HL-60 (cell line): ENCODE results near the gene FOXL2NB.
A peak's percentile ranks its signal among the peaks of the same experiment; 100 is the strongest.

ENCODE experiments used
- POLR2AphosphoS5 ChIP-seq: IDR thresholded peaks from 2 replicates; pipeline ENCODE4 v1.6.1; 2012; ENCODE audit warnings: low read depth
- SPI1 ChIP-seq: IDR thresholded peaks from 2 replicates; pipeline ENCODE4 v1.6.1; 2012; ENCODE audit warnings: low read depth, mild to moderate bottlenecking, borderline replicate concordance
- TF ChIP-seq, protein P1 (sequence below): IDR thresholded peaks from 2 replicates; pipeline ENCODE4 v1.6.1; 2012; ENCODE audit warnings: low read depth; ENCODE audit not compliant: insufficient replicate concordance
- TF ChIP-seq, protein P2 (sequence below): IDR thresholded peaks from one replicate; pipeline ENCODE4 v1.5.1; 2011; ENCODE audit warnings: low read length, control low read depth, inconsistent platforms; ENCODE audit not compliant: insufficient read depth

- TF ChIP-seq POLR2AphosphoS5 (no peak), SPI1 (peak; percentile 35; the same call in 1 of the 2 replicates)
- TF ChIP-seq, protein P1, sequence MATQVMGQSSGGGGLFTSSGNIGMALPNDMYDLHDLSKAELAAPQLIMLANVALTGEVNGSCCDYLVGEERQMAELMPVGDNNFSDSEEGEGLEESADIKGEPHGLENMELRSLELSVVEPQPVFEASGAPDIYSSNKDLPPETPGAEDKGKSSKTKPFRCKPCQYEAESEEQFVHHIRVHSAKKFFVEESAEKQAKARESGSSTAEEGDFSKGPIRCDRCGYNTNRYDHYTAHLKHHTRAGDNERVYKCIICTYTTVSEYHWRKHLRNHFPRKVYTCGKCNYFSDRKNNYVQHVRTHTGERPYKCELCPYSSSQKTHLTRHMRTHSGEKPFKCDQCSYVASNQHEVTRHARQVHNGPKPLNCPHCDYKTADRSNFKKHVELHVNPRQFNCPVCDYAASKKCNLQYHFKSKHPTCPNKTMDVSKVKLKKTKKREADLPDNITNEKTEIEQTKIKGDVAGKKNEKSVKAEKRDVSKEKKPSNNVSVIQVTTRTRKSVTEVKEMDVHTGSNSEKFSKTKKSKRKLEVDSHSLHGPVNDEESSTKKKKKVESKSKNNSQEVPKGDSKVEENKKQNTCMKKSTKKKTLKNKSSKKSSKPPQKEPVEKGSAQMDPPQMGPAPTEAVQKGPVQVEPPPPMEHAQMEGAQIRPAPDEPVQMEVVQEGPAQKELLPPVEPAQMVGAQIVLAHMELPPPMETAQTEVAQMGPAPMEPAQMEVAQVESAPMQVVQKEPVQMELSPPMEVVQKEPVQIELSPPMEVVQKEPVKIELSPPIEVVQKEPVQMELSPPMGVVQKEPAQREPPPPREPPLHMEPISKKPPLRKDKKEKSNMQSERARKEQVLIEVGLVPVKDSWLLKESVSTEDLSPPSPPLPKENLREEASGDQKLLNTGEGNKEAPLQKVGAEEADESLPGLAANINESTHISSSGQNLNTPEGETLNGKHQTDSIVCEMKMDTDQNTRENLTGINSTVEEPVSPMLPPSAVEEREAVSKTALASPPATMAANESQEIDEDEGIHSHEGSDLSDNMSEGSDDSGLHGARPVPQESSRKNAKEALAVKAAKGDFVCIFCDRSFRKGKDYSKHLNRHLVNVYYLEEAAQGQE: no peak
- TF ChIP-seq, protein P2, sequence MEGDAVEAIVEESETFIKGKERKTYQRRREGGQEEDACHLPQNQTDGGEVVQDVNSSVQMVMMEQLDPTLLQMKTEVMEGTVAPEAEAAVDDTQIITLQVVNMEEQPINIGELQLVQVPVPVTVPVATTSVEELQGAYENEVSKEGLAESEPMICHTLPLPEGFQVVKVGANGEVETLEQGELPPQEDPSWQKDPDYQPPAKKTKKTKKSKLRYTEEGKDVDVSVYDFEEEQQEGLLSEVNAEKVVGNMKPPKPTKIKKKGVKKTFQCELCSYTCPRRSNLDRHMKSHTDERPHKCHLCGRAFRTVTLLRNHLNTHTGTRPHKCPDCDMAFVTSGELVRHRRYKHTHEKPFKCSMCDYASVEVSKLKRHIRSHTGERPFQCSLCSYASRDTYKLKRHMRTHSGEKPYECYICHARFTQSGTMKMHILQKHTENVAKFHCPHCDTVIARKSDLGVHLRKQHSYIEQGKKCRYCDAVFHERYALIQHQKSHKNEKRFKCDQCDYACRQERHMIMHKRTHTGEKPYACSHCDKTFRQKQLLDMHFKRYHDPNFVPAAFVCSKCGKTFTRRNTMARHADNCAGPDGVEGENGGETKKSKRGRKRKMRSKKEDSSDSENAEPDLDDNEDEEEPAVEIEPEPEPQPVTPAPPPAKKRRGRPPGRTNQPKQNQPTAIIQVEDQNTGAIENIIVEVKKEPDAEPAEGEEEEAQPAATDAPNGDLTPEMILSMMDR: no peak
Observed at GRCh38 chr3:138901567-138901966, 45.5 kb upstream of the FOXL2NB start.
